ENCODE data around the gene ENTHD1. TPM values are rescaled to one million over a fixed set of nuclear protein-coding genes. Genes with fewer than 3 reads are reported as not detected.

Gene ENTHD1
- total RNA-seq, 4 donors from 2014 or later = not detected

DNA sequence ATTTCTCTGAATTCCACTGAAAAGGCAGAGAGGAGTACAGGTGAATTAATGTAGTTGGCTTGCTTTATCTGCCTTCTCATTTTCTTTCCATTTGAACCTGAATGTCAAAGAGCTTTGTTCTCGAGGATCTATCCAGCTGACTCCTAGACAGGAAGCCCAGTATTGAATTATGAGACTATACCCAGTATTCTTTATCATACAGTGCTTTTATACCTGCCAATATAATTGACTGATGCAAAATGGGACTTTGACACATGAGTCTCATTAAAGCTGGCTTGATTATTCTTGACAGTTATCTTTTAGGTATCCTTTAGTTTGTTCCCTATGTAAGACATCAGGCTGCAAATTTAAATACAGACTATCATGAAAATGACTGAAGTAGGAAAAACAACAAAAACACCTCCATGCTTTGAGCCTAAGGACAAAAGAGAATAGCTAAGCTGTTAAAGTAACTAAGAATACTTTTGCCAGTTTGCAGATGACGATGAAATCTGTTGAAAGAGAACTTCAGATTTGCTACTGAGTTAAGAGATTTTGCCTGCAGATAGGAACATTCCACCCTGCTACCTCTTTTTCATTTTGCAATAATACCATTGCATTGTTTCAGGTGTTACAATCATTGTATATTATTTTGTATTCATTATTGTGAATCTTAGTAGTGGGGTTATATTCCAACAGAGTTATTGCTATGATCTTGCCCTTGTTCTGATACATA lies 117.1 kb downstream of the ENTHD1 start:
- intact Hi-C loops (cut with DNase I; ENCODE audit: low total_unique reads) = no loop called here
- WGBS, 2 donors = 58 to 67% methylated on average over 2 of the region's 2 CpGs
- H3K4me3 ChIP-seq (ENCODE audit: low read depth, poor library complexity, severe bottlenecking) = no peak overlapping the region
- no peak for TF ChIP-seq CTCF (IDR thresholded peaks at IDR 0.05)
- TF ChIP-seq POLR2A (IDR thresholded peaks at IDR 0.05) = no peak
- DNase-seq (ENCODE audit: low spot score in 2 of 2) = no peak

GRCh38 chr22:39773976-39774539 lies 119.5 kb downstream of the ENTHD1 start:
- TF ChIP-seq CTCF (IDR thresholded peaks at IDR 0.05) = no peak
- TF ChIP-seq POLR2A (IDR thresholded peaks at IDR 0.05) = no peak
- no peak overlapping the region for H3K4me3 ChIP-seq (ENCODE audit: low read depth, poor library complexity, severe bottlenecking)
- WGBS, 2 donors = 15 to 28% methylated on average over 4 of the region's 4 CpGs
- intact Hi-C loops (cut with DNase I; ENCODE audit: low total_unique reads) = no loop called here
- no peak for DNase-seq (ENCODE audit: low spot score in 2 of 2)

- DNase-seq (ENCODE audit: low spot score in 2 of 2) = no peak
- TF ChIP-seq POLR2A (IDR thresholded peaks at IDR 0.05) (no peak), CTCF (IDR thresholded peaks at IDR 0.05) (no peak)
- H3K4me3 ChIP-seq (ENCODE audit: low read depth, poor library complexity, severe bottlenecking) = no peak overlapping the region
- intact Hi-C loops (cut with DNase I; ENCODE audit: low total_unique reads) = no loop called here
These were observed 120.1 kb downstream of the ENTHD1 start for GRCh38 chr22:39773503-39773902.

DNA sequence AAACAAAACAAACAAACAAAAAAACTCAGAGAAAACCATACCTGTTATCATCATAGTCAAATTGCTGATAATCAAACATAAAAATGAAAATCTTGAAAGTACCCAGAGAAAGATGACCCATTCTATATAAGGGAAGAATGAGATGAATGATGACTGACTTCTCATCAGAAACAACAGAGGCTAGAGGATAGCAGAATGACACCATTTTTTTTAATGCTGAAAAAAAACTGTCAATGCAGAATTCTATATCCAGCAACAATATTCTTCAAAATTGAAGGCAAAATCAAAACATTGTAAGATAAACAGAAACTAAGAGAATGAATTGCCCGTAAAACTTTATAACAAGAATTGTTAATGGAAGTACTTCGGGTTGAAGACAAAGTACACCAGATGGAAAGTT lies 122.1 kb downstream of the ENTHD1 start:
- TF ChIP-seq CTCF (IDR thresholded peaks at IDR 0.05) (no peak), POLR2A (IDR thresholded peaks at IDR 0.05) (no peak)
- intact Hi-C loops (cut with DNase I; ENCODE audit: low total_unique reads) = no loop called here
- no peak for DNase-seq (ENCODE audit: low spot score in 2 of 2)
- 92 to 96% methylated on average over 2 of the region's 2 CpGs for WGBS, 2 donors
- H3K4me3 ChIP-seq (ENCODE audit: low read depth, poor library complexity, severe bottlenecking) = no peak overlapping the region

DNA sequence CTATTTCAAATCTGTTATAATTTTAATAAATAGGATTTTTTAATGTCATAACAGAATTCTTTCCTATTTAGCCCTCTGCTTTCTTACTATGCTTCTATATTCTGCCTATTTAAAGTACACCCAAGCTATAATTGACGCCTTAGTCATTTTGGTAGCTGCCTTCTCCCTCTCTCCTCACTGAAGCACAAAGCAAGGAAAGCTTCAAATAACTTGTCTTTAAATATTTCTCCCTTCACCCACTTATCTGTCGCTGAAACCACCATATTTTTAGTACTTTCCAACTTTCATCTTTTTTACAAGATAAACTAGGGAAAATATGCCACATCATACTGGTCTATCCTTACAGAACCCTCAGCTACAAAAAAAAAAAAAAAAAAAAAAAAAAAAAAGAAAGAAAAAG lies 127.9 kb downstream of the ENTHD1 start:
- DNase-seq (ENCODE audit: low spot score in 2 of 2) = no peak
- intact Hi-C loops (cut with DNase I; ENCODE audit: low total_unique reads) = no loop called here
- no peak overlapping the region for H3K4me3 ChIP-seq (ENCODE audit: low read depth, poor library complexity, severe bottlenecking)
- WGBS, 2 donors = 86 to 87% methylated on average over 2 of the region's 2 CpGs
- no peak for TF ChIP-seq POLR2A (IDR thresholded peaks at IDR 0.05)
- TF ChIP-seq CTCF (IDR thresholded peaks at IDR 0.05) = no peak

GRCh38 chr22:39765046-39765445 lies 128.5 kb downstream of the ENTHD1 start:
- DNase-seq (ENCODE audit: low spot score in 2 of 2) = no peak
- intact Hi-C loops (cut with DNase I; ENCODE audit: low total_unique reads) = no loop called here
- no peak for TF ChIP-seq CTCF (IDR thresholded peaks at IDR 0.05)
- no peak for TF ChIP-seq POLR2A (IDR thresholded peaks at IDR 0.05)
- no peak overlapping the region for H3K4me3 ChIP-seq (ENCODE audit: low read depth, poor library complexity, severe bottlenecking)
- WGBS, 2 donors = 71 to 74% methylated on average over 3 of the region's 3 CpGs
